GM23248 (cell line): ENCODE measurements around the gene SUGCT.

Experiments
- EZH2 ChIP-seq: fragments of 200-600 bp; sonication (generic); IDR thresholded peaks from 2 replicates; pipeline ENCODE4 v1.6.1; 2018; ENCODE audit warnings: antibody characterized with exemption, mild to moderate bottlenecking; ENCODE audit not compliant: insufficient read depth, poor library complexity, severe bottlenecking
- EZH2phosphoT487 ChIP-seq: fragments of 200-600 bp; sonication (generic); IDR thresholded peaks from 2 replicates; pipeline ENCODE4 v1.6.1; 2018; ENCODE audit warnings: antibody characterized with exemption, moderate library complexity, mild to moderate bottlenecking, low read depth; ENCODE audit not compliant: insufficient read depth

- no peak for TF ChIP-seq EZH2
- 0 out of 2 replicates have a peak, but pooled peaks have one; percentile 48 for TF ChIP-seq EZH2phosphoT487
These were observed 358.8 kb downstream of the SUGCT start for GRCh38 chr7:40493609-40494051.
